Smooth muscle cell (in vitro differentiated cells): ENCODE data around the gene LARP1B. TPM values are rescaled to one million over a fixed set of nuclear protein-coding genes. Genes with fewer than 3 reads are reported as not detected.

Experiments used
- DNase-seq: peaks from one replicate; lab custom pipeline; 2025; ENCODE audit not compliant: unreplicated experiment; lab: John Stamatoyannopoulos, UW
- H2AFZ ChIP-seq: fragments of 200-600 bp; sonication (generic); 2 replicates; pipeline ENCODE4 v1.6.0; 2016; ENCODE audit warnings: antibody characterized with exemption, low read depth, mild to moderate bottlenecking
- H3F3A ChIP-seq: fragments of 200-600 bp; sonication (generic); 2 replicates; pipeline ENCODE4 v1.6.0; 2017; ENCODE audit warnings: antibody characterized with exemption, low read depth
- H3K27ac ChIP-seq: fragments of 200-600 bp; sonication (generic); 2 replicates; pipeline ENCODE4 v1.5.1; 2016; ENCODE audit warnings: low read depth, mild to moderate bottlenecking
- H3K27me3 ChIP-seq: fragments of 200-600 bp; sonication (generic); 2 replicates; pipeline ENCODE4 v1.6.1; 2016; ENCODE audit warnings: low read depth, mild to moderate bottlenecking
- H3K36me3 ChIP-seq: fragments of 200-600 bp; sonication (generic); 2 replicates; pipeline ENCODE4 v1.5.1; 2016; ENCODE audit warnings: low read depth
- H3K4me1 ChIP-seq: fragments of 200-600 bp; sonication (generic); 2 replicates; pipeline ENCODE4 v1.5.1; 2016; ENCODE audit warnings: low read depth
- H3K4me2 ChIP-seq: fragments of 200-600 bp; sonication (generic); 2 replicates; pipeline ENCODE4 v1.6.0; 2016; ENCODE audit warnings: mild to moderate bottlenecking
- H3K4me3 ChIP-seq: fragments of 200-600 bp; sonication (generic); 2 replicates; pipeline ENCODE4 v1.5.1; 2016; ENCODE audit warnings: mild to moderate bottlenecking
- H3K79me2 ChIP-seq: fragments of 200-600 bp; sonication (generic); 2 replicates; pipeline ENCODE4 v1.6.0; 2016; ENCODE audit warnings: low read depth, mild to moderate bottlenecking
- H3K9ac ChIP-seq: fragments of 200-600 bp; sonication (generic); 2 replicates; pipeline ENCODE4 v1.6.0; 2016; ENCODE audit warnings: low read depth
- H3K9me3 ChIP-seq: fragments of 200-600 bp; sonication (generic); replicated peaks from 2 replicates; pipeline ENCODE4 v1.5.1; 2016; ENCODE audit warnings: low read depth
- H4K20me1 ChIP-seq: fragments of 200-600 bp; sonication (generic); 2 replicates; pipeline ENCODE4 v1.6.0; 2016; ENCODE audit warnings: low read depth
- CTCF ChIP-seq: fragments of 200-600 bp; sonication (generic); IDR thresholded peaks from 2 replicates; pipeline ENCODE4 v1.5.1; 2017; ENCODE audit warnings: borderline replicate concordance, mild to moderate bottlenecking, antibody characterized with exemption; ENCODE audit not compliant: insufficient read depth, poor library complexity, severe bottlenecking
- WGBS: methylation state at CpG from one replicate; pipeline ENCODE4 v1.1.7; 2016; ENCODE audit warnings: low lambda C conversion rate; 5-methylcytosine and 5-hydroxymethylcytosine counted together
- polyA plus RNA-seq: library from polyadenylated mRNA; unstranded; fragments of >200 nt; fragmentation: Nextera tagmentation; extraction: Ambion mirVana; gene quantifications from 2 replicates; pipeline ENCODE4 v1.2.1, GENCODE V29; 2016
- total RNA-seq: library from RNA; depleted of rRNA; stranded (reverse); fragments of >200 nt; gene quantifications from 2 replicates; pipeline ENCODE4 v1.2.3, GENCODE V29; 2014

Gene LARP1B
- total and polyA plus RNA-seq, 2 experiments from 2014 or later = 6.9 to 19.1 TPM

- WGBS = 94% methylated on average over 2 of the region's 2 CpGs
- H3F3A ChIP-seq = no peaks in the 10 kb centered on the region
- H3K4me3 ChIP-seq = no peak overlapping the region
- H4K20me1 ChIP-seq = no peaks in the 10 kb centered on the region
- TF ChIP-seq CTCF = no peak
- H3K36me3 ChIP-seq = no peaks in the 10 kb centered on the region
- peaks cover 1% of the 10 kb centered on the region for H3K4me1 ChIP-seq
- no peak overlapping the region for H3K9ac ChIP-seq
- DNase-seq = no peak
- no peaks in the 10 kb centered on the region for H3K9me3 ChIP-seq
- no peak overlapping the region for H2AFZ ChIP-seq
- H3K79me2 ChIP-seq = no peaks in the 10 kb centered on the region
- no peaks in the 10 kb centered on the region for H3K27me3 ChIP-seq
- H3K27ac ChIP-seq = no peak overlapping the region
- H3K4me2 ChIP-seq = no peak overlapping the region
These were observed 107.6 kb downstream of the LARP1B start for GRCh38 chr4:128168701-128169100.

DNA sequence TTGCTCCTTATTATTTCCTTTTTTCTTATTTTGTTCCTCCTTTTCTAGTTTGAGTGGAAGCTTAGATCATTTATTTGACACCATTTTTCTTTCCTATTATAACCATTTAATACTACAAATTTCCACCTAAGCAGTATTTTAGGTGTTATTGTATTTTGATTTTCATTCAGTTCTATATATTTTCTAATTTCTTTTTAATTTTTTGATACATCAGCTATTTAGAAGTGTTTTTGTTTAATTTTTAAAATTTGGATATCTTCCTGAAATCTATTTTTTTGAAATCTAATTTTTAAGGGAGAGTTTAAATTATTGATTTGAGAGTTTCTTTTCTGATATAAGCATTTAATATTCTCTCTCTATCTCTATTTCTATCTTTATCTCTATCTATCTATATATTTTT, 108.1 kb downstream of the LARP1B start:
- Histone ChIP-seq H3F3A (no peaks in the 10 kb centered on the region), H3K27me3 (no peaks in the 10 kb centered on the region), H3K9me3 (no peaks in the 10 kb centered on the region), H2AFZ (no peak overlapping the region), H3K4me1 (no peaks in the 10 kb centered on the region), H3K9ac (no peak overlapping the region), H3K36me3 (no peaks in the 10 kb centered on the region), H3K79me2 (no peaks in the 10 kb centered on the region), H3K27ac (no peak overlapping the region), H4K20me1 (no peaks in the 10 kb centered on the region), H3K4me2 (no peak overlapping the region), H3K4me3 (no peak overlapping the region)
- DNase-seq = no peak
- no peak for TF ChIP-seq CTCF

DNA sequence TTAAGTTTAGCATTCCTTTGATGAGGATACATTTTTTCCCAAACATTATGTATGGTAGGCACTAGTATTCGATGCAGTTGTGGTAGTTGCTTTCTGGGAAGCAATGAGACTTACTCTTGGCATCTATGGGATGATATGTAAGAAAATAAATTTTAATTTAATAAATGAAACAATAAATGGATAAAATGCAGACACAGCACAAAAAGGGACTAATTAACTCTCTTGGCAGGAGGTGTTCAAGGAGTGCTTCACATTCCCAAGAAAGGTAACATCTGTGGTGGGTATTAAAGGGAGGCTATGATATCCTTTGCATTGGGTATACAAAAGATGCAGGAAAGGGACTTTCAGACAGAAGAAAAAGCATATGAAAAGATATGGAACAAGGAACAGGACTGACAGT, 115.5 kb downstream of the LARP1B start:
- H3K27ac ChIP-seq = no peak overlapping the region
- H3K4me2 ChIP-seq = no peak overlapping the region
- H3K27me3 ChIP-seq = no peaks in the 10 kb centered on the region
- H3K4me1 ChIP-seq = no peaks in the 10 kb centered on the region
- H4K20me1 ChIP-seq = no peaks in the 10 kb centered on the region
- no peak overlapping the region for H3K4me3 ChIP-seq
- 100% methylated on average over 1 of the region's 1 CpG for WGBS
- H3K9me3 ChIP-seq = no peaks in the 10 kb centered on the region
- no peak overlapping the region for H3K9ac ChIP-seq
- no peaks in the 10 kb centered on the region for H3K36me3 ChIP-seq
- DNase-seq = no peak
- TF ChIP-seq CTCF = no peak
- H2AFZ ChIP-seq = no peak overlapping the region
- H3K79me2 ChIP-seq = no peaks in the 10 kb centered on the region
- H3F3A ChIP-seq = no peaks in the 10 kb centered on the region

GRCh38 chr4:128177498-128177897, 116.4 kb downstream of the LARP1B start:
- no peak overlapping the region for H2AFZ ChIP-seq
- H3K4me2 ChIP-seq = no peak overlapping the region
- no peaks in the 10 kb centered on the region for H3K9me3 ChIP-seq
- no peaks in the 10 kb centered on the region for H3F3A ChIP-seq
- H3K27ac ChIP-seq = no peak overlapping the region
- no peak overlapping the region for H3K4me3 ChIP-seq
- no peaks in the 10 kb centered on the region for H3K79me2 ChIP-seq
- 100% methylated on average over 1 of the region's 1 CpG for WGBS
- TF ChIP-seq CTCF = no peak
- no peak overlapping the region for H3K9ac ChIP-seq
- H4K20me1 ChIP-seq = no peaks in the 10 kb centered on the region
- no peaks in the 10 kb centered on the region for H3K36me3 ChIP-seq
- no peaks in the 10 kb centered on the region for H3K4me1 ChIP-seq
- DNase-seq = no peak
- H3K27me3 ChIP-seq = no peaks in the 10 kb centered on the region
